ENCODE results near the gene AKNA. TPM values are rescaled to one million over a fixed set of nuclear protein-coding genes. Genes with fewer than 3 reads are reported as not detected.

AKNA gene
- total RNA-seq, 1 experiment from 2014 or later: 20.6 TPM

DNA sequence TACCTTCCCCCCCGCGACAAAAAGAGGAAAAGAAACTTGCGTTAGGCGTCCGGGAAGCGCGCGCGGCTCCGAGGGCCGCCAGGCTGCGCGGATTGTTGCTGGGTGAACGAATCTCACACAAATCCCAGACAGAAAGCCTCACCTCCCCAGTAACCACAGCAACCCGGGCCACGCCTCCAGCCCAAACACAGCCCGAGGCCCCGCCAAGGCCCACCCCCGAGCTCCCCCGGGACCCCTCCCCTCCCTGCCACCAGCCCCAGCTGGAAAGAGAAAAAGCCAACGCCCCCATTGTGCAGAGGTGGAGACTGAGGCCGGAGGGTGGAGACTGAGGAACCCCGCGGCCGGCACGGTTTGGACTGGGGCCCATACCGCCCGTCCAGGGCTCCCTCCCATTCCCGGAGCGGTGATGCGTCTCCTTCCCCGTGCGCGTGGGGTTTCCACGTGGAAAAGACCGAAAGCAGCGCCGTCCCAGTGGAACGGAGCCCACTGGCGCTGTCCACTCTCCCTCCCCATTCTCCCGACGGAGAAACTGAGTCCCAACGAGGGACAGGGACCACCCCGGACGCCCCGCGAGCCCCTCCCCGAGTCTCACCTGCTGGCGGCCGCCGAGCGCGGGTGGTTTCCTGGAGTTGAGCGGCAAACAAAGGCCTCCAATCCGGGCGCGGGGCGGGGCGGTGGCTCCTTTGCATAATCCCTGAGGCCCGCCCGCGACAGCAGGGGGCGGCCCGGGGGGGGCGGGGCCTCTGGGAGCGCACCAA is 10.2 kb upstream of the AKNA start:
- Histone ChIP-seq H3K4me3 (replicated peaks in 1 of 2; ENCODE audit: low read depth in 1 of 2, low read length in 2 of 2) (peak overlapping the region; percentile 80 to 83), H3K9ac (ENCODE audit: low read length) (peak overlapping the region; percentile 76), H3K79me2 (ENCODE audit: insufficient read depth, low read length) (no peaks in the 10 kb centered on the region), H2AFZ (ENCODE audit: low read depth, low read length, poor library complexity, severe bottlenecking) (peak overlapping the region; percentile 54), H4K20me1 (ENCODE audit: insufficient read depth) (no peaks in the 10 kb centered on the region), H3K36me3 (ENCODE audit: control insufficient read depth in 1 of 2, insufficient read depth in 2 of 2, low read length in 2 of 2) (no peaks in the 10 kb centered on the region), H3K27me3 (ENCODE audit: insufficient read depth, low read length) (no peaks in the 10 kb centered on the region), H3K4me2 (ENCODE audit: low read length) (peak overlapping the region; percentile 96), H3K9me3 (ENCODE audit: control insufficient read depth in 1 of 2, insufficient read depth in 1 of 2, low read depth in 1 of 2, low read length in 2 of 2) (no peaks in the 10 kb centered on the region), H3K4me1 (ENCODE audit: control insufficient read depth in 1 of 2, insufficient read depth in 2 of 2, low read length in 2 of 2) (peaks cover 5 to 19% of the 10 kb centered on the region in 2 experiments; a peak in 3 of 4 replicates), H3K9me2 (ENCODE audit: insufficient read depth) (no peaks in the 10 kb centered on the region), H3K27ac (ENCODE audit: low read depth, low read length) (peak overlapping the region; percentile 59)
- ATAC-seq: peak; percentile 95
- intact Hi-C loops (cut with micrococcal nuclease): no loop called here
- POLR2A ChIA-PET: interaction anchor here (0.7 kb wide), 1 partner anchor 61 kb away, joined by 4 read pairs; no protein-coding TSS in a partner anchor
- RAD21 ChIA-PET (ENCODE audit: low non-redundant PET in 1 of 2, low total read pairs in 2 of 2, uncharacterized antibody in 2 of 2, unreplicated experiment in 2 of 2): no interaction called here
- CTCF ChIA-PET: interaction anchor here (1.6 kb wide), 1 partner anchor 8 kb away, joined by 5 read pairs; no protein-coding TSS in a partner anchor
- peak; percentile 76 for DNase-seq (ENCODE audit: low read depth, low spot score)
- no TSS peak for BruUV-seq (replicated peaks)
- TF ChIP-seq FOSL1 (IDR thresholded peaks at IDR 0.05; ENCODE audit: low read depth) (no peak), ATF3 (IDR thresholded peaks at IDR 0.05) (no peak), SRF (IDR thresholded peaks at IDR 0.05; ENCODE audit: low read depth) (no peak), TCF7L2 (IDR thresholded peaks at IDR 0.05; ENCODE audit: borderline replicate concordance, extremely low read depth, insufficient read depth, insufficient read length) (no peak), POLR2AphosphoS5 (IDR thresholded peaks at IDR 0.05; ENCODE audit: low read depth, low read length) (peak; percentile 44), CTCF (IDR thresholded peaks at IDR 0.05 in 2 of 3, conservative IDR thresholded peaks at IDR 0.05 in 1 of 3; ENCODE audit: borderline replicate concordance in 1 of 3, insufficient read depth in 1 of 3, low read depth in 2 of 3, low read length in 2 of 3) (no peak), ZFX (IDR thresholded peaks at IDR 0.05) (no peak), JUND (IDR thresholded peaks at IDR 0.05) (no peak), CEBPB (IDR thresholded peaks at IDR 0.05; ENCODE audit: low read depth) (no peak), POLR2A (IDR thresholded peaks at IDR 0.05; ENCODE audit: borderline replicate concordance, extremely low read depth, insufficient read depth, insufficient read length) (no peak), EGR1 (IDR thresholded peaks at IDR 0.05; ENCODE audit: low read depth) (peak; percentile 59; the same call in 1 of the 2 replicates), EZH2phosphoT487 (IDR thresholded peaks at IDR 0.05; ENCODE audit: borderline replicate concordance) (no peak), YY1 (IDR thresholded peaks at IDR 0.05; ENCODE audit: extremely low read depth, insufficient replicate concordance, low read depth, low read length) (no peak)
- TF ChIP-seq, protein P1, sequence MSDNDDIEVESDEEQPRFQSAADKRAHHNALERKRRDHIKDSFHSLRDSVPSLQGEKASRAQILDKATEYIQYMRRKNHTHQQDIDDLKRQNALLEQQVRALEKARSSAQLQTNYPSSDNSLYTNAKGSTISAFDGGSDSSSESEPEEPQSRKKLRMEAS (IDR thresholded peaks at IDR 0.05): peak; percentile 73
